ENCODE measurements around the gene MACROD2. TPM values are rescaled to one million over a fixed set of nuclear protein-coding genes. Genes with fewer than 3 reads are reported as not detected.
A peak's percentile ranks its signal among the peaks of the same experiment; 100 is the strongest.
"Not testable (repeated sequence)": the region's sequence is repeated elsewhere in the genome, so short reads cannot be mapped to it uniquely, and the experiment has no call there.

MACROD2 gene
- polyA plus RNA-seq, 1 donor from 2014 or later = 23.2 TPM

GRCh38 chr20:14972690-14973089 is 977.4 kb downstream of the MACROD2 start:
- Histone ChIP-seq H3F3A (ENCODE audit: insufficient read depth, low read length, poor library complexity, severe bottlenecking) (no peaks in the 10 kb centered on the region), H3K79me2 (replicated peaks; ENCODE audit: insufficient read depth, low read length) (no peaks in the 10 kb centered on the region), H3K4me2 (ENCODE audit: low read length) (no peak overlapping the region), H3K27ac (ENCODE audit: low read length) (no peak overlapping the region), H3K9ac (ENCODE audit: low read length) (no peak overlapping the region), H4K20me1 (ENCODE audit: insufficient read depth) (no peaks in the 10 kb centered on the region), H3K9me2 (ENCODE audit: insufficient read depth, low read length) (no peaks in the 10 kb centered on the region), H3K4me3 (ENCODE audit: low read length) (no peak overlapping the region), H3K36me3 (ENCODE audit: insufficient read depth, low read length) (no peaks in the 10 kb centered on the region), H3K27me3 (ENCODE audit: insufficient read depth, low read depth, low read length) (no peaks in the 10 kb centered on the region), H2AFZ (ENCODE audit: low read depth, low read length) (no peak overlapping the region), H3K9me3 (ENCODE audit: low read length) (no peaks in the 10 kb centered on the region)
- TF ChIP-seq POLR2AphosphoS5 (IDR thresholded peaks at IDR 0.05) (peak; percentile 86), RAD21 (conservative IDR thresholded peaks at IDR 0.05) (no peak), MXI1 (conservative IDR thresholded peaks at IDR 0.05; ENCODE audit: poor library complexity, severe bottlenecking) (no peak), EP300 (conservative IDR thresholded peaks at IDR 0.05; ENCODE audit: poor library complexity, severe bottlenecking) (peak; percentile 92), EZH2 (IDR thresholded peaks at IDR 0.05; ENCODE audit: borderline replicate concordance, insufficient read depth, low read length, poor library complexity, severe bottlenecking) (no peak), SMC3 (conservative IDR thresholded peaks at IDR 0.05; ENCODE audit: poor library complexity) (no peak)
- TF ChIP-seq, protein P1, sequence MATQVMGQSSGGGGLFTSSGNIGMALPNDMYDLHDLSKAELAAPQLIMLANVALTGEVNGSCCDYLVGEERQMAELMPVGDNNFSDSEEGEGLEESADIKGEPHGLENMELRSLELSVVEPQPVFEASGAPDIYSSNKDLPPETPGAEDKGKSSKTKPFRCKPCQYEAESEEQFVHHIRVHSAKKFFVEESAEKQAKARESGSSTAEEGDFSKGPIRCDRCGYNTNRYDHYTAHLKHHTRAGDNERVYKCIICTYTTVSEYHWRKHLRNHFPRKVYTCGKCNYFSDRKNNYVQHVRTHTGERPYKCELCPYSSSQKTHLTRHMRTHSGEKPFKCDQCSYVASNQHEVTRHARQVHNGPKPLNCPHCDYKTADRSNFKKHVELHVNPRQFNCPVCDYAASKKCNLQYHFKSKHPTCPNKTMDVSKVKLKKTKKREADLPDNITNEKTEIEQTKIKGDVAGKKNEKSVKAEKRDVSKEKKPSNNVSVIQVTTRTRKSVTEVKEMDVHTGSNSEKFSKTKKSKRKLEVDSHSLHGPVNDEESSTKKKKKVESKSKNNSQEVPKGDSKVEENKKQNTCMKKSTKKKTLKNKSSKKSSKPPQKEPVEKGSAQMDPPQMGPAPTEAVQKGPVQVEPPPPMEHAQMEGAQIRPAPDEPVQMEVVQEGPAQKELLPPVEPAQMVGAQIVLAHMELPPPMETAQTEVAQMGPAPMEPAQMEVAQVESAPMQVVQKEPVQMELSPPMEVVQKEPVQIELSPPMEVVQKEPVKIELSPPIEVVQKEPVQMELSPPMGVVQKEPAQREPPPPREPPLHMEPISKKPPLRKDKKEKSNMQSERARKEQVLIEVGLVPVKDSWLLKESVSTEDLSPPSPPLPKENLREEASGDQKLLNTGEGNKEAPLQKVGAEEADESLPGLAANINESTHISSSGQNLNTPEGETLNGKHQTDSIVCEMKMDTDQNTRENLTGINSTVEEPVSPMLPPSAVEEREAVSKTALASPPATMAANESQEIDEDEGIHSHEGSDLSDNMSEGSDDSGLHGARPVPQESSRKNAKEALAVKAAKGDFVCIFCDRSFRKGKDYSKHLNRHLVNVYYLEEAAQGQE (IDR thresholded peaks at IDR 0.05; ENCODE audit: borderline replicate concordance) = peak; percentile 70
- TF ChIP-seq, protein P2, sequence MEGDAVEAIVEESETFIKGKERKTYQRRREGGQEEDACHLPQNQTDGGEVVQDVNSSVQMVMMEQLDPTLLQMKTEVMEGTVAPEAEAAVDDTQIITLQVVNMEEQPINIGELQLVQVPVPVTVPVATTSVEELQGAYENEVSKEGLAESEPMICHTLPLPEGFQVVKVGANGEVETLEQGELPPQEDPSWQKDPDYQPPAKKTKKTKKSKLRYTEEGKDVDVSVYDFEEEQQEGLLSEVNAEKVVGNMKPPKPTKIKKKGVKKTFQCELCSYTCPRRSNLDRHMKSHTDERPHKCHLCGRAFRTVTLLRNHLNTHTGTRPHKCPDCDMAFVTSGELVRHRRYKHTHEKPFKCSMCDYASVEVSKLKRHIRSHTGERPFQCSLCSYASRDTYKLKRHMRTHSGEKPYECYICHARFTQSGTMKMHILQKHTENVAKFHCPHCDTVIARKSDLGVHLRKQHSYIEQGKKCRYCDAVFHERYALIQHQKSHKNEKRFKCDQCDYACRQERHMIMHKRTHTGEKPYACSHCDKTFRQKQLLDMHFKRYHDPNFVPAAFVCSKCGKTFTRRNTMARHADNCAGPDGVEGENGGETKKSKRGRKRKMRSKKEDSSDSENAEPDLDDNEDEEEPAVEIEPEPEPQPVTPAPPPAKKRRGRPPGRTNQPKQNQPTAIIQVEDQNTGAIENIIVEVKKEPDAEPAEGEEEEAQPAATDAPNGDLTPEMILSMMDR (IDR thresholded peaks at IDR 0.05; ENCODE audit: poor library complexity, severe bottlenecking) = no peak

DNA sequence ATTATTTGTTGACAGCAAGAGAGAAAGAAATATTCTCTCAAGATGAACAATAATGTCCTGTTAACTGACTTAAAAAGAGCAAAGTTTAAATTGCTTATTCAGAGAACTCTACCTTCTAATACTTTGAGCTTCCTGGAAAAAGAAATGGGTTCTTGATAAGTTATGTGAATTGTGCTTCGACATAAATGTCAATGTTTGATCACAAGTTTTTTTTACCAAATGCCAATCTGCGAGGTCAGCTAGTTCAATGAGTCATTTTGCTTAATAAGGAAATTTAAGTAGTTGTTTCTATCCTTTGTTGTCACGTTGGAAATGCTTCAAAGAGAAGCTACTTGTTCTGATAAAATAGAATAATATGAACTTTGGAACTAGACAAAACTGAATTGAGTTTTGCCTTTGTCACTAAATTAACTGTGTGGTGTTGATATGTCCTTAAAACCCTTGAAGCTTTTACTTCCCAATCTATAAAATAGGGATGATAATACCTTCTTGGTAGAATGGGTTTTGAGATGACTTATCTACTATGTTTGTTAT is 984.2 kb downstream of the MACROD2 start:
- no peak overlapping the region for H3K9ac ChIP-seq (ENCODE audit: low read length)
- H4K20me1 ChIP-seq (ENCODE audit: insufficient read depth) = no peaks in the 10 kb centered on the region
- H3K4me3 ChIP-seq (ENCODE audit: low read length) = no peak overlapping the region
- H3K27ac ChIP-seq (ENCODE audit: low read length) = no peak overlapping the region
- H3K9me2 ChIP-seq (ENCODE audit: insufficient read depth, low read length) = no peaks in the 10 kb centered on the region
- no peak overlapping the region for H2AFZ ChIP-seq (ENCODE audit: low read depth, low read length)
- no peaks in the 10 kb centered on the region for H3K79me2 ChIP-seq (replicated peaks; ENCODE audit: insufficient read depth, low read length)
- peaks cover 2% of the 10 kb centered on the region for H3K9me3 ChIP-seq (ENCODE audit: low read length)
- H3F3A ChIP-seq (ENCODE audit: insufficient read depth, low read length, poor library complexity, severe bottlenecking) = no peaks in the 10 kb centered on the region
- no peaks in the 10 kb centered on the region for H3K36me3 ChIP-seq (ENCODE audit: insufficient read depth, low read length)
- H3K27me3 ChIP-seq (ENCODE audit: insufficient read depth, low read depth, low read length) = no peaks in the 10 kb centered on the region
- TF ChIP-seq EP300 (conservative IDR thresholded peaks at IDR 0.05; ENCODE audit: poor library complexity, severe bottlenecking) (no peak), SMC3 (conservative IDR thresholded peaks at IDR 0.05; ENCODE audit: poor library complexity) (no peak), TAF1 (IDR thresholded peaks at IDR 0.05; ENCODE audit: low read depth) (no peak), POLR2AphosphoS5 (IDR thresholded peaks at IDR 0.05) (no peak), RAD21 (conservative IDR thresholded peaks at IDR 0.05) (no peak), EZH2 (IDR thresholded peaks at IDR 0.05; ENCODE audit: borderline replicate concordance, insufficient read depth, low read length, poor library complexity, severe bottlenecking) (no peak), MXI1 (conservative IDR thresholded peaks at IDR 0.05; ENCODE audit: poor library complexity, severe bottlenecking) (no peak)
- TF ChIP-seq, protein P1 (IDR thresholded peaks at IDR 0.05; ENCODE audit: borderline replicate concordance) = no peak
- TF ChIP-seq, protein P2 (IDR thresholded peaks at IDR 0.05; ENCODE audit: poor library complexity, severe bottlenecking) = no peak
- H3K4me2 ChIP-seq (ENCODE audit: low read length) = no peak overlapping the region

DNA sequence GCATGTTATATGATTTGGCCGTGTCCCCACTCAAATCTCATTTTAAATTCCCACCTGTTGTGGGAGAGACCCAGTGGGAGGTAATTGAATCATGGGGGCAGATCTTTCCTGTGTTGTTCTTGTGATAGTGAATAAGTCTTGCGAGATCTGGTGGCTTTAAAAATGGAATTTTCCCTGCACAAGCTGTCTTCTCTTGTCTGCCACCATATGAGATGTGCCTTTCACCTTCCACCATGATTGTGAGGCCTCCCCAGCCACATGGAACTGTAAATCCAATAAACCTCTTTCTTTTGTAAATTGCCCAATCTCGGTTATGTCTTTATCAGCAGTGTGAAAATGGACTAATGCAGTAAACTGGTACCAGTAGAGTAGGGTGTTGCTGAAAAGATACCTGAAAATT is 986.2 kb downstream of the MACROD2 start:
- H3K27me3 ChIP-seq (ENCODE audit: insufficient read depth, low read depth, low read length); H3K4me2 ChIP-seq (ENCODE audit: low read length); H2AFZ ChIP-seq (ENCODE audit: low read depth, low read length); H3F3A ChIP-seq (ENCODE audit: insufficient read depth, low read length, poor library complexity, severe bottlenecking); H3K36me3 ChIP-seq (ENCODE audit: insufficient read depth, low read length); H3K79me2 ChIP-seq (replicated peaks; ENCODE audit: insufficient read depth, low read length); H3K9me2 ChIP-seq (ENCODE audit: insufficient read depth, low read length); H4K20me1 ChIP-seq (ENCODE audit: insufficient read depth); H3K9me3 ChIP-seq (ENCODE audit: low read length); H3K9ac ChIP-seq (ENCODE audit: low read length); H3K4me3 ChIP-seq (ENCODE audit: low read length); H3K27ac ChIP-seq (ENCODE audit: low read length): not testable (repeated sequence)
